OCI-M2 (cell line): ENCODE measurements around the gene RSPO3.

Source experiments
- DNase-seq: peaks from one replicate; lab custom pipeline; 2025; ENCODE audit not compliant: unreplicated experiment; lab: John Stamatoyannopoulos, UW

Gene RSPO3

GRCh38 chr6:127111526-127111925 lies 6.9 kb upstream of the RSPO3 start:
- DNase-seq = no peak

GRCh38 chr6:127114214-127114760 lies 4.2 kb upstream of the RSPO3 start:
- no peak for DNase-seq

- DNase-seq = no peak
Observed at GRCh38 chr6:127115084-127115655, 3.3 kb upstream of the RSPO3 start.

GRCh38 chr6:127115746-127116145 lies 2.7 kb upstream of the RSPO3 start:
- no peak for DNase-seq

GRCh38 chr6:127117979-127118297 lies 533 bp upstream of the RSPO3 start:
- no peak for DNase-seq

GRCh38 chr6:127119102-127120022 lies 891 bp downstream of the RSPO3 start:
- DNase-seq = no peak

- DNase-seq = no peak
Observed at GRCh38 chr6:127120023-127120786, 1.7 kb downstream of the RSPO3 start.

GRCh38 chr6:127120787-127121636 lies 2.5 kb downstream of the RSPO3 start:
- peak; percentile 10 for DNase-seq

- no peak for DNase-seq
Observed at GRCh38 chr6:127121637-127121960, 3.1 kb downstream of the RSPO3 start.

GRCh38 chr6:127124172-127124571 lies 5.7 kb downstream of the RSPO3 start:
- no peak for DNase-seq

GRCh38 chr6:127124680-127125079 lies 6.2 kb downstream of the RSPO3 start:
- DNase-seq = no peak

GRCh38 chr6:127128066-127128465 lies 9.6 kb downstream of the RSPO3 start:
- DNase-seq = no peak

GRCh38 chr6:127129251-127129650 lies 10.8 kb downstream of the RSPO3 start:
- DNase-seq = no peak

GRCh38 chr6:127131275-127131674 lies 12.8 kb downstream of the RSPO3 start:
- DNase-seq = no peak

- no peak for DNase-seq
Observed at GRCh38 chr6:127131772-127132376, 13.4 kb downstream of the RSPO3 start.

GRCh38 chr6:127134136-127134535 lies 15.7 kb downstream of the RSPO3 start:
- no peak for DNase-seq

GRCh38 chr6:127136786-127137185 lies 18.3 kb downstream of the RSPO3 start:
- DNase-seq = no peak

- no peak for DNase-seq
Observed at GRCh38 chr6:127146932-127147331, 28.5 kb downstream of the RSPO3 start.

- DNase-seq = no peak
Observed at GRCh38 chr6:127147534-127147933, 29.1 kb downstream of the RSPO3 start.

- no peak for DNase-seq
Observed at GRCh38 chr6:127148511-127148910, 30.0 kb downstream of the RSPO3 start.
